ENCODE data around the gene ATG4A. TPM values are rescaled to one million over a fixed set of nuclear protein-coding genes. Genes with fewer than 3 reads are reported as not detected.

The ATG4A gene
- total RNA-seq, 1 experiment from 2014 or later = 3.5 TPM

DNA sequence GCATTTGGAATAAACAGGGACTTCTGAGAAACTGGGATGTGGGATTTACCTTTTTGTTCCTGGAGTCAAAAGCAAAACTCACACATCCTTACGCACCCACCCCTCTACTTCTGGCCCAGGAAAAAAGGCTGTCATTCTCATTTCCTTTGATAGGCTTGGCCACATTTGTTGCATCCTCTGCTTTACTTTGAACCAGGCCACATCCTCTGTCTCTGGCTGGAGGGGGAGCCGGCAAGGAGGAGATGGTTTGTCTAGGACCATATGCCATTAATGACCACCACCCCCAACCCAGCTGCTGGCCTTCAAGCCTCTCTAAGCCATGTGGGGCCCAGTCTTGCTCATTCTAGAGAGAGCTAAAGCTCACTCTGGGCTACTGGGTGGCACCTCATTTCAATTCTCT, 64.5 kb downstream of the ATG4A start (continued):
- TF ChIP-seq ZNF138 (CRISPR knock-in tag; conservative IDR thresholded peaks at IDR 0.05) = no peak
- no peak for TF ChIP-seq MYBL2 (CRISPR knock-in tag; IDR thresholded peaks at IDR 0.05)
- TF ChIP-seq ZNF416 (CRISPR knock-in tag; IDR thresholded peaks at IDR 0.05) = no peak
- no peak for TF ChIP-seq FOXK1 (CRISPR knock-in tag; IDR thresholded peaks at IDR 0.05)
- TF ChIP-seq ZNF317 (CRISPR knock-in tag; IDR thresholded peaks at IDR 0.05; ENCODE audit: borderline replicate concordance, low read depth) = no peak

GRCh38 chrX:108156934-108157466, 65.4 kb downstream of the ATG4A start:
- Mint-ChIP-seq H3K36me3 (no peaks in the 10 kb centered on the region), H3K4me1 (peaks cover 11% of the 10 kb centered on the region; the same call in 1 of the 2 replicates), H3K27ac (no peak overlapping the region), H3K27me3 (ENCODE audit: low read depth) (no peaks in the 10 kb centered on the region), H3K4me3 (no peak overlapping the region), H3K9me3 (no peaks in the 10 kb centered on the region)
- ChIA-PET CTCF (interaction anchor here (2.1 kb wide), 1 partner anchor 8 kb away, joined by 9 read pairs; no protein-coding TSS in a partner anchor), POLR2A (no interaction called here)
- no peak for TF ChIP-seq ATF2 (CRISPR knock-in tag; IDR thresholded peaks at IDR 0.05; ENCODE audit: borderline replicate concordance, low read depth)
- no peak for TF ChIP-seq ZNF281 (CRISPR knock-in tag; IDR thresholded peaks at IDR 0.05)
- no peak for DNase-seq (ENCODE audit: low spot score)
- ATAC-seq = no peak

GRCh38 chrX:108157628-108158027, 66.0 kb downstream of the ATG4A start:
- Mint-ChIP-seq H3K9me3 (no peaks in the 10 kb centered on the region), H3K27me3 (ENCODE audit: low read depth) (no peaks in the 10 kb centered on the region), H3K4me3 (no peak overlapping the region), H3K27ac (no peak overlapping the region), H3K4me1 (peaks cover 11% of the 10 kb centered on the region; the same call in 1 of the 2 replicates), H3K36me3 (no peaks in the 10 kb centered on the region)
- TF ChIP-seq SOX15 (CRISPR knock-in tag; IDR thresholded peaks at IDR 0.05) (no peak), GRHL2 (CRISPR knock-in tag; IDR thresholded peaks at IDR 0.05; ENCODE audit: insufficient replicate concordance, severe bottlenecking) (no peak), USF2 (CRISPR knock-in tag; IDR thresholded peaks at IDR 0.05) (no peak), ZNF138 (CRISPR knock-in tag; conservative IDR thresholded peaks at IDR 0.05) (no peak), ATF1 (CRISPR knock-in tag; IDR thresholded peaks at IDR 0.05) (no peak), ZNF423 (CRISPR knock-in tag; IDR thresholded peaks at IDR 0.05) (no peak)
- ChIA-PET CTCF (interaction anchor here (2.1 kb wide), 1 partner anchor 8 kb away, joined by 9 read pairs; no protein-coding TSS in a partner anchor), POLR2A (no interaction called here)
- DNase-seq (ENCODE audit: low spot score) (no peak), ATAC-seq (no peak)

- Mint-ChIP-seq H3K4me3 (no peak overlapping the region), H3K27ac (no peak overlapping the region), H3K36me3 (peaks cover 4% of the 10 kb centered on the region; the same call in 1 of the 2 replicates), H3K9me3 (no peaks in the 10 kb centered on the region), H3K4me1 (peaks cover 5% of the 10 kb centered on the region; the same call in 1 of the 2 replicates), H3K27me3 (ENCODE audit: low read depth) (no peaks in the 10 kb centered on the region)
- CTCF ChIA-PET = no interaction called here
- DNase-seq (ENCODE audit: low spot score) = no peak
- POLR2A ChIA-PET = no interaction called here
- no peak for ATAC-seq
- no peak for TF ChIP-seq CBFB (CRISPR knock-in tag; IDR thresholded peaks at IDR 0.05; ENCODE audit: low read depth)
- TF ChIP-seq TP53 (CRISPR knock-in tag; IDR thresholded peaks at IDR 0.05) = no peak
- no peak for TF ChIP-seq FOXP1 (CRISPR knock-in tag; IDR thresholded peaks at IDR 0.05; ENCODE audit: borderline replicate concordance)
- no peak for TF ChIP-seq FOXJ3 (CRISPR knock-in tag; IDR thresholded peaks at IDR 0.05; ENCODE audit: borderline replicate concordance)
- no peak for TF ChIP-seq SMAD4 (CRISPR knock-in tag; IDR thresholded peaks at IDR 0.05)
- TF ChIP-seq, protein P1, sequence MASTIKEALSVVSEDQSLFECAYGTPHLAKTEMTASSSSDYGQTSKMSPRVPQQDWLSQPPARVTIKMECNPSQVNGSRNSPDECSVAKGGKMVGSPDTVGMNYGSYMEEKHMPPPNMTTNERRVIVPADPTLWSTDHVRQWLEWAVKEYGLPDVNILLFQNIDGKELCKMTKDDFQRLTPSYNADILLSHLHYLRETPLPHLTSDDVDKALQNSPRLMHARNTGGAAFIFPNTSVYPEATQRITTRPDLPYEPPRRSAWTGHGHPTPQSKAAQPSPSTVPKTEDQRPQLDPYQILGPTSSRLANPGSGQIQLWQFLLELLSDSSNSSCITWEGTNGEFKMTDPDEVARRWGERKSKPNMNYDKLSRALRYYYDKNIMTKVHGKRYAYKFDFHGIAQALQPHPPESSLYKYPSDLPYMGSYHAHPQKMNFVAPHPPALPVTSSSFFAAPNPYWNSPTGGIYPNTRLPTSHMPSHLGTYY (CRISPR knock-in tag; IDR thresholded peaks at IDR 0.05) = no peak
- TF ChIP-seq MXD4 (CRISPR knock-in tag; IDR thresholded peaks at IDR 0.05; ENCODE audit: borderline replicate concordance) = no peak
- TF ChIP-seq, protein P2, sequence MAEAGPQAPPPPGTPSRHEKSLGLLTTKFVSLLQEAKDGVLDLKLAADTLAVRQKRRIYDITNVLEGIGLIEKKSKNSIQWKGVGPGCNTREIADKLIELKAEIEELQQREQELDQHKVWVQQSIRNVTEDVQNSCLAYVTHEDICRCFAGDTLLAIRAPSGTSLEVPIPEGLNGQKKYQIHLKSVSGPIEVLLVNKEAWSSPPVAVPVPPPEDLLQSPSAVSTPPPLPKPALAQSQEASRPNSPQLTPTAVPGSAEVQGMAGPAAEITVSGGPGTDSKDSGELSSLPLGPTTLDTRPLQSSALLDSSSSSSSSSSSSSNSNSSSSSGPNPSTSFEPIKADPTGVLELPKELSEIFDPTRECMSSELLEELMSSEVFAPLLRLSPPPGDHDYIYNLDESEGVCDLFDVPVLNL (CRISPR knock-in tag; IDR thresholded peaks at IDR 0.05; ENCODE audit: borderline replicate concordance, low read depth) = no peak
These were observed 67.6 kb downstream of the ATG4A start for GRCh38 chrX:108159028-108159670.

All from WTC11 (cell line).